DMS 273 (cell line): Measurements from ENCODE around the gene CD96.
"Not testable (repeated sequence)": the region's sequence is repeated elsewhere in the genome, so short reads cannot be mapped to it uniquely, and the experiment has no call there.

Experiments
- DNase-seq: peaks from one replicate; lab custom pipeline; 2025; ENCODE audit not compliant: unreplicated experiment; lab: John Stamatoyannopoulos, UW

CD96 gene

GRCh38 chr3:111541911-111542483 is at the start of gene CD96:
Gene CD96 (plus strand): TSS chr3:111542197. CDS start chr3:111542249, 52 bp downstream.
- DNase-seq = peak; percentile 8

GRCh38 chr3:111493276-111493675 is 48.7 kb upstream of the CD96 start:
- DNase-seq = no peak

- DNase-seq = no peak
Measured at GRCh38 chr3:111496894-111497559, 45.0 kb upstream of the CD96 start.

- no peak for DNase-seq
Measured at GRCh38 chr3:111498022-111498421, 44.0 kb upstream of the CD96 start.

- DNase-seq = no peak
Measured at GRCh38 chr3:111506435-111506834, 35.6 kb upstream of the CD96 start.

- peak; percentile 18 for DNase-seq
Measured at GRCh38 chr3:111509308-111509707, 32.7 kb upstream of the CD96 start.

GRCh38 chr3:111517801-111518200 is 24.2 kb upstream of the CD96 start:
- no peak for DNase-seq

GRCh38 chr3:111519178-111519855 is 22.7 kb upstream of the CD96 start:
- peak; percentile 17 for DNase-seq

GRCh38 chr3:111521891-111522290 is 20.1 kb upstream of the CD96 start:
- no peak for DNase-seq

- not testable (repeated sequence) for DNase-seq
Measured at GRCh38 chr3:111524486-111524885, 17.5 kb upstream of the CD96 start.

GRCh38 chr3:111531446-111531845 is 10.6 kb upstream of the CD96 start:
- DNase-seq = no peak

- DNase-seq = peak; percentile 26
Measured at GRCh38 chr3:111534701-111535100, 7.3 kb upstream of the CD96 start.

GRCh38 chr3:111538111-111538510 is 3.9 kb upstream of the CD96 start:
- no peak for DNase-seq

- DNase-seq = no peak
Measured at GRCh38 chr3:111538681-111539083, 3.3 kb upstream of the CD96 start.

- peak; percentile 90 for DNase-seq
Measured at GRCh38 chr3:111539351-111540331, 2.4 kb upstream of the CD96 start.

- DNase-seq = no peak
Measured at GRCh38 chr3:111541391-111541790, 606 bp upstream of the CD96 start.

GRCh38 chr3:111542611-111543300 is 759 bp downstream of the CD96 start:
- no peak for DNase-seq

- no peak for DNase-seq
Measured at GRCh38 chr3:111545349-111545748, 3.4 kb downstream of the CD96 start.

GRCh38 chr3:111547631-111548030 is 5.6 kb downstream of the CD96 start:
- DNase-seq = no peak

- DNase-seq = no peak
Measured at GRCh38 chr3:111548092-111548491, 6.1 kb downstream of the CD96 start.

- no peak for DNase-seq
Measured at GRCh38 chr3:111548756-111549155, 6.8 kb downstream of the CD96 start.
